GM19043 (cell line): ENCODE data around the gene GOLGA8M.
"Not testable (repeated sequence)": the region's sequence is repeated elsewhere in the genome, so short reads cannot be mapped to it uniquely, and the experiment has no call there.

Source experiments
- ATAC-seq: cut with Tn5 transposase; IDR thresholded peaks from one replicate; pipeline ENCODE4 v1.9.1; 2021; ENCODE audit warnings: low read depth; ENCODE audit not compliant: unreplicated experiment

Gene GOLGA8M

DNA sequence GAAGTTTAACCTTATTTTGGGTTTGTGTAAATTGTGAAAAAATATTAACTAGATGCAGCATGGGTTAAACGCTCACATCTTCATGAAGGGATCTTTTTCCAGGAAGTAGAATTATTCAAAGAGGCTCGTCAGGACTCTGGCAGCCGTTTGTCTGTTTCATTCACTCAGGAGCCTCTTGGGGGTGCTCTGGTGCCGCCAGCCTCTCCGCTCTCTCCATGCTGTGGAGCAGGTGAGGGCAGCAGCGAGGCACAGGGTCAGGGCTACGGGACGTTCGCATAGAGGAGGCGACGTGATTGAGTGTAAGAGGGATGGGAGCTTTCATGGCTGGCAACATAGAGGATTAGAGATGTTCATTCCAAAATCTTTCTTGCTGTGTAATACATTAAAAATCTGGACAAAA is 48.5 kb downstream of the GOLGA8M start:
- ATAC-seq: not testable (repeated sequence)

DNA sequence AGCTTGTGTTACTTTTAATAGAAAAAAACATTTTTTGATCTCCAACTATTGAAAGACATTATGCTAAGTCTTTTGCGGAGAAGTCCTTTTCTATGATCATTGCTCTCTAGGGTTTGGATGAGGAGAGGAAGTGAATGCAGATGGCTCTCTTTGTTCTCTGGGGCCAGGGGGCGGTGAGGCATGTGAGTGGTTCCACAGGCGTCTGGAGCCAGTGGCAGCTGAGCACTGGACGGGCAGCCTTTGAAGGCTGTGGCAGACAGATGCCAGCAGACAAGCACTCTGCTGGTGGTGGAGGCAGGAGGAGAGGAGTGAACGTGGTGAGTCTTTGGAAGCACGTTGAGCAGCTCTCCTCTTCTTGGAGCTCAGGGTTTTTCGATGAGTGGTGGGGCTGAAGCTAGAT is 51.5 kb downstream of the GOLGA8M start:
- not testable (repeated sequence) for ATAC-seq

DNA sequence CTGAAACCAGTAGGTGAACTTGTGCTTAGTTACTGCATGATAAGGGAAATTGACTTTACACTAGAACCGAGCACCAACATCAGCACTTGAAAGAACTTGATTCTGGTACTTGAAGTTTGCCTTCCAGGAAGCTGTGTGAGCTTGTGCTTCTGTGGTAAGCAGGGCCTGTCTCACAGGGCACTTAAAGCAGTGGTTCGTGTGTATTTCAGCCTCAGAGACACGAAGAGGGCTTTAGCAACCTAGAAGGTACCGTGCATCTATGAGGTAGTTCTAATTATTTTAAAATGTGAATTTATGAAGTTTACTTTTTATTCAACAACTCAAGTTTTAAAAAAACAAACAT is 56.2 kb downstream of the GOLGA8M start:
- not testable (repeated sequence) for ATAC-seq

DNA sequence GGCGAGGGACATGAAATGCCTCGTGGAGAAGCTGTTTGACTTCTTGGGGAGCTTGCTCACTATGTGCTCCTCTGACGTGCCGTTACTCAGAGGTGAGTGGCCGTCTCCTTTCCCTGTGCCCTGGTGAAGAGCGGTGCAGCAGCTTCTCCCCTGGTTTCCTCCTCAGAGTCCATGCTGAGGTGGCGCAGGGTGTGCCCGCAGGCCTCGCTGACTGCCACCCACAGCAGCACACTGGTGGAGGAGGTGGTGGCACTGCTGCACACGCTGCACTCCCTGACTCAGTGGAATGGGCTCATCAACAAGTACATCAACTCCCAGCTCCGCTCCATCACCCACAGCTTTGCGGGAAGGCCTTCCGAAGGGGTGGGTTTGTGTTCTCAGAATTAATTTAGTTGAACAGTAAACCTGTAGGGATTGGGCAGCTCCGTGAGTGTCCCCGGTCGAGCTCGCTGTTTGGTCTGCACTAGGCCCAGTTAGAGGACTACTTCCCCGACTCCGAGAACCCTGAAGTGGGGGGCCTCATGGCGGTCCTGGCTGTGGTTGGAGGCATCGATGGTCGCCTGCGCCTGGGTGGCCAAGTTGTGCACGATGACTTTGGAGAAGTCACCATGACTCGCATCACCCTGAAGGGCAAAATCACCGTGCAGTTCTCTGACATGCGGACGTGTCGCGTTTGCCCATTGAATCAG is 56.7 kb downstream of the GOLGA8M start:
- ATAC-seq: not testable (repeated sequence)

DNA sequence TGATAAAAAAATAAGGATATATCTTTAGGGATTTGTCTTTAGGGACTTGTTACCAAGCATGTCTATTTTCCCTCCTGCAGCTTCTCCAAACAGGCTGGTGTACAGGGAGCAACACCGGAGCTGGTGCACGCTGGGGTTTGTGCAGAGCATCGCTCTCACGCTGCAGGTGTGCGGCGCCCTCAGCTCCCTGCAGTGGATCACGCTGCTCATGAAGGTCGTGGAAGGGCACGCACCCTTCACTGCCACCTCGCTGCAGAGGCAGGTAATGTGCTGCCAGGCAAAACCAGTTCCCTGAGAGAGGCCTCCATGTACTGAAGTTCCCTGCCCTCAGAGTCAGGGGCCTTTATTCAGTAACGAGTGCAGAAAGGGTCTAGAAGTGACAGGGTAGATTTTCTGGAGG is 58.0 kb downstream of the GOLGA8M start:
- not testable (repeated sequence) for ATAC-seq

DNA sequence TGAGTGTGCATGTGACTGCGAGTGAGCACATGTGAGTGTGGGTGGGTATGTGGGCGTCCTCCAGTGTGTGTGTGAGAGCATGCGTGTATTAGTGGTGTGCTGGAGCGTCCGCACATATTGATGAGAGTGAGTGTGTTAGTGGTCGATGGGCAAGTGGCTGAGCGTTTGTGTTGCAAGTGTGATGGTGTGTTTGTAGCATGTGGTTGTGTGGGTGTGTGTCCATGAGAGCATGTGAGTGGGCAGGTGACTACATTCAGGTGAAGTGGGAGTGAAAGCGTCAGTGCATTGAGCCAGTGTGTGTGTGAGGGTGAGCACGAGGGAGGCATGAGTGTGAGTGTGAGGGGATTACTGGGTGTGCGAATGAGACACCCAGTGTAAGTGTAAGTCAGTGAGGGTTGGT is 59.7 kb downstream of the GOLGA8M start:
- not testable (repeated sequence) for ATAC-seq
